Stimulated activated naive CD8-positive, alpha-beta T cell treated with anti-CD3 and anti-CD28 coated beads, Interleukin-15, Interleukin-2, amounts not matched to agents 100 U/mL and 50 U/mL, for 24 hours (primary cell): ENCODE measurements around the gene DYNLRB2.

Experiments used
- ATAC-seq: fragments of 150-1000 bp; cut with Tn5 transposase; one replicate; pipeline ENCODE4 v1.10.0; 2021
- DNase-seq: peaks from one replicate; pipeline ENCODE4 v3.0.0; 2021

The DYNLRB2 gene

GRCh38 chr16:80540516-80541305, at the start of gene DYNLRB2:
TSS of gene DYNLRB2 (plus strand) at chr16:80540993. CDS start at chr16:80541077, 84 bp downstream.
- peak; percentile 90 for ATAC-seq

GRCh38 chr16:80500116-80500859, 40.5 kb upstream of the DYNLRB2 start:
- DNase-seq (no peak), ATAC-seq (peak; percentile 52)

More at GRCh38 chr16:80540516-80541305, at the start of gene DYNLRB2:
- peak; percentile 93 for DNase-seq

GRCh38 chr16:80500961-80501525, 39.8 kb upstream of the DYNLRB2 start:
- DNase-seq: no peak
- ATAC-seq: no peak

GRCh38 chr16:80503107-80503506, 37.7 kb upstream of the DYNLRB2 start:
- DNase-seq: no peak

GRCh38 chr16:80507538-80507937, 33.3 kb upstream of the DYNLRB2 start:
- ATAC-seq (no peak), DNase-seq (no peak)

More at GRCh38 chr16:80503107-80503506, 37.7 kb upstream of the DYNLRB2 start:
- ATAC-seq: no peak

GRCh38 chr16:80509872-80510271, 30.9 kb upstream of the DYNLRB2 start:
- DNase-seq (no peak), ATAC-seq (no peak)

GRCh38 chr16:80511824-80512592, 28.8 kb upstream of the DYNLRB2 start:
- ATAC-seq: no peak
- DNase-seq: no peak

GRCh38 chr16:80512593-80512853, 28.3 kb upstream of the DYNLRB2 start:
- no peak for ATAC-seq
- DNase-seq: no peak

- DNase-seq: no peak
- ATAC-seq: no peak
Measured at GRCh38 chr16:80515374-80515773, 25.4 kb upstream of the DYNLRB2 start.

- no peak for DNase-seq
- peak; percentile 65 for ATAC-seq
Measured at GRCh38 chr16:80517846-80518245, 22.9 kb upstream of the DYNLRB2 start.

GRCh38 chr16:80518436-80518835, 22.4 kb upstream of the DYNLRB2 start:
- no peak for DNase-seq
- no peak for ATAC-seq

GRCh38 chr16:80519189-80519588, 21.6 kb upstream of the DYNLRB2 start:
- ATAC-seq (no peak), DNase-seq (no peak)

GRCh38 chr16:80525420-80525819, 15.4 kb upstream of the DYNLRB2 start:
- DNase-seq: no peak
- no peak for ATAC-seq

- no peak for ATAC-seq
- peak; percentile 57 for DNase-seq
Measured at GRCh38 chr16:80526418-80527061, 14.3 kb upstream of the DYNLRB2 start.

- ATAC-seq (peak; percentile 61), DNase-seq (peak; percentile 64)
Measured at GRCh38 chr16:80527297-80527696, 13.5 kb upstream of the DYNLRB2 start.

- DNase-seq (no peak), ATAC-seq (no peak)
Measured at GRCh38 chr16:80530479-80530878, 10.3 kb upstream of the DYNLRB2 start.

- ATAC-seq: peak; percentile 34
Measured at GRCh38 chr16:80536238-80536637, 4.6 kb upstream of the DYNLRB2 start.

GRCh38 chr16:80541306-80541694, 507 bp downstream of the DYNLRB2 start:
- ATAC-seq (no peak), DNase-seq (no peak)

More at GRCh38 chr16:80536238-80536637, 4.6 kb upstream of the DYNLRB2 start:
- no peak for DNase-seq

- DNase-seq: no peak
- no peak for ATAC-seq
Measured at GRCh38 chr16:80543162-80543561, 2.4 kb downstream of the DYNLRB2 start.

- ATAC-seq (no peak), DNase-seq (no peak)
Measured at GRCh38 chr16:80544326-80544725, 3.5 kb downstream of the DYNLRB2 start.

GRCh38 chr16:80546249-80546648, 5.5 kb downstream of the DYNLRB2 start:
- DNase-seq (no peak), ATAC-seq (no peak)

- no peak for ATAC-seq
Measured at GRCh38 chr16:80547145-80547544, 6.4 kb downstream of the DYNLRB2 start.

More at GRCh38 chr16:80547145-80547544, 6.4 kb downstream of the DYNLRB2 start:
- DNase-seq: no peak
